ENCODE measurements around the gene RPL36.

DNA sequence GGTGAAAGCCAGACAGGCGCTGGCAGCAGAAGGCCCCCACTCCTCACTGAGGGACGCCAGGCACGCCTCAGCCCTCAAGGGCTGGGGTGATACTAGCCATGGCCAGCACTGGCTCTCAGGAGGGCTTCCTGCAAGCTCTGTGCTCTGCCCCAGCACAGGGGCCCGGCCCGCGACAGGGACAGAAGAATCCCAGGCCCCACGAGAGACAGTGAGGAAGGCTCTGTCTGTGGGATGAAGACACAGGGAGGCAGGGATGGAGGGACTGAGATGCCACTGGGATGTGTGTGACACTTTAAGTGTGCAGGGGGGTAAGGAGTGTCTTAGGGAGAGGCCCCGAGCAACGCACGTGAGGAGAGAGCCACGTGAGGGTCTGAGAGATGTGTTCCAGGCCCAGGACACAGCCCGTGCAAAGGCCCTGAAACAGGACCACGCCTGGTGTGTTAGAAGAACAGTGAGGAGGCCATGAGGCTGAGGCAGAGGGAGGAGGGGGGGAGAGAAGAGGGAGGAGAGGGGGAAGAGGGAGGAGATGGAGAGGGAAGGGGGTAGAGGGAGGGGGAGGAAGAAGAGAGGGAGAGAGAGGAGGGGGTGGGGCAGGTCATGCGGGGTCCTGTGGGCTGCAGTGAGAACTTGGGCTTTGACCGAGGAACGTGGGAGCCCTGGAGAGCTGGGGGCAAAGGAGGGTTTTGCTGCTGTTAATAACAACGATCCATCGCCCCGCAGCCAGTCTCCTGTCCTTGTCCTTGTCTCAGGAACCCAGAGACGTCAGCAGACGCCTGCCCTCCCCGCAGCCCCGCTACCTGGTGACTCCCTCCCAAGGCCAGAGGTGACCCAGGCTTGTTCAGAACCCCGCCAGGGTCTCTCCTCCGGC, 7.2 kb downstream of the RPL36 start:
- TF ChIP-seq BHLHE40 (IDR thresholded peaks at IDR 0.05; ENCODE audit: borderline replicate concordance) (no peak), ELF4 (IDR thresholded peaks at IDR 0.05) (no peak)

All from HEK293T (cell line).